Uterus (tissue), 2 donors: ENCODE results near the gene OXSM.

ENCODE experiments used
- POLR2A ChIP-seq, 2 donors: fragments of 450-650 bp; IDR thresholded peaks; one replicate each; pipeline ENCODE4 v1.6.1; 2016; ENCODE audit warnings: antibody characterized with exemption in 2 of 2, mild to moderate bottlenecking in 1 of 2, moderate library complexity in 1 of 2
- TF ChIP-seq, protein P1 (sequence below), 4 experiments: fragments of 200-600 bp in 2 of 4; fragments of 450-650 bp in 2 of 4; sonication (generic) in 2 of 4; IDR thresholded peaks; one replicate each; pipeline ENCODE4 v1.5.1; 2016 to 2019; ENCODE audit warnings: antibody characterized with exemption in 4 of 4, mild to moderate bottlenecking in 2 of 4, moderate library complexity in 1 of 4

DNA sequence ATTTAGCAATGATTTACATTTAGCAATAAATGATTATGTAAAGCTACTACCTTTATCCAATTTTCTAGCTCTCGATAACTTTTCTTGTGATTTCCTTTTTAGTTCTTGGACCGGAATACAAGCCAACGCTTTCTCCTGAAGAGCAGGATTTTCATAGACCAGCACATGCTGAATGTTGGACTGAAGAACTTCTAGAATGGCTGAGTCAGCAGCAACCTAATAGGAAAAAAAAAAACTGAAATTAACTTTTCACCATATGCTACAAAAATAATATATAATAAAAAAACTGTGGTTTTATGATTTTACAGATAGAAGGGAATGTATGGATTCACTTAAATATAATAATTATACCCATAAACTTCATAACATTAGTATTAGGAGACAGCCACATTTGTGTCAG is 38.8 kb upstream of the OXSM start:
- no peak for TF ChIP-seq POLR2A (IDR thresholded peaks at IDR 0.05)
- TF ChIP-seq, protein P1, sequence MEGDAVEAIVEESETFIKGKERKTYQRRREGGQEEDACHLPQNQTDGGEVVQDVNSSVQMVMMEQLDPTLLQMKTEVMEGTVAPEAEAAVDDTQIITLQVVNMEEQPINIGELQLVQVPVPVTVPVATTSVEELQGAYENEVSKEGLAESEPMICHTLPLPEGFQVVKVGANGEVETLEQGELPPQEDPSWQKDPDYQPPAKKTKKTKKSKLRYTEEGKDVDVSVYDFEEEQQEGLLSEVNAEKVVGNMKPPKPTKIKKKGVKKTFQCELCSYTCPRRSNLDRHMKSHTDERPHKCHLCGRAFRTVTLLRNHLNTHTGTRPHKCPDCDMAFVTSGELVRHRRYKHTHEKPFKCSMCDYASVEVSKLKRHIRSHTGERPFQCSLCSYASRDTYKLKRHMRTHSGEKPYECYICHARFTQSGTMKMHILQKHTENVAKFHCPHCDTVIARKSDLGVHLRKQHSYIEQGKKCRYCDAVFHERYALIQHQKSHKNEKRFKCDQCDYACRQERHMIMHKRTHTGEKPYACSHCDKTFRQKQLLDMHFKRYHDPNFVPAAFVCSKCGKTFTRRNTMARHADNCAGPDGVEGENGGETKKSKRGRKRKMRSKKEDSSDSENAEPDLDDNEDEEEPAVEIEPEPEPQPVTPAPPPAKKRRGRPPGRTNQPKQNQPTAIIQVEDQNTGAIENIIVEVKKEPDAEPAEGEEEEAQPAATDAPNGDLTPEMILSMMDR (IDR thresholded peaks at IDR 0.05): no peak
